B cell (primary cell): ENCODE data around the gene ZNF503. TPM values are rescaled to one million over a fixed set of nuclear protein-coding genes. Genes with fewer than 3 reads are reported as not detected.

ENCODE experiments used
- ATAC-seq: fragments of 200-7000 bp; cut with Tn5 transposase; one replicate; pipeline ENCODE4 v1.10.0; 2021; ENCODE audit warnings: low read depth, mild to moderate bottlenecking, moderate number of reproducible peaks, moderate library complexity
- CTCF ChIA-PET: fragments of 350-600 bp; sonication (Branson Sonifier 250); formaldehyde crosslinking; loops from one replicate; lab custom pipeline; 2021; ENCODE audit warnings: antibody characterized with exemption, inconsistent platforms; lab: Charles Lee
- POLR2A ChIA-PET: fragments of 350-600 bp; sonication (Branson Sonifier 250); formaldehyde crosslinking; loops from one replicate; lab custom pipeline; 2021; ENCODE audit warnings: antibody characterized with exemption; lab: Charles Lee
- DNase-seq: peaks from one replicate; pipeline ENCODE4 v3.0.0; 2013
- H2AFZ ChIP-seq: 2 replicates; pipeline ENCODE4 v1.6.1; 2012; ENCODE audit warnings: mild to moderate bottlenecking, low read depth, low read length; ENCODE audit not compliant: insufficient read depth, poor library complexity, severe bottlenecking
- H3K27ac ChIP-seq, 2 donors: 1 replicate in 1 of 2; 2 replicates in 1 of 2; pipeline ENCODE4 v1.5.1; 2012 to 2013; ENCODE audit warnings: low read length in 2 of 2, mild to moderate bottlenecking in 2 of 2, moderate library complexity in 1 of 2
- H3K27me3 ChIP-seq, 4 experiments: fragments of 200-600 bp in 1 of 4; sonication (generic) in 1 of 4; replicated peaks in 1 of 4; 1 replicate in 2 of 4; 2 replicates in 2 of 4; pipeline versions ENCODE4 v1.6.1 to v1.7.0; 2013 to 2016; ENCODE audit warnings: low read length in 3 of 4, mild to moderate bottlenecking in 2 of 4, mixed read lengths in 1 of 4, moderate library complexity in 1 of 4; ENCODE audit not compliant: insufficient read depth in 4 of 4, control insufficient read depth in 3 of 4; ENCODE audit errors: control extremely low read depth in 1 of 4
- H3K36me3 ChIP-seq, 2 experiments: replicated peaks in 1 of 2; 1 replicate in 1 of 2; 2 replicates in 1 of 2; pipeline versions ENCODE4 v1.6.1 to v1.7.1; 2013; ENCODE audit warnings: low read length in 1 of 2; ENCODE audit not compliant: insufficient read depth in 2 of 2, control insufficient read depth in 1 of 2; ENCODE audit errors: control extremely low read depth in 1 of 2, extremely low read depth in 1 of 2
- H3K4me1 ChIP-seq, 2 donors: fragments of 200-600 bp in 1 of 2; sonication (generic) in 1 of 2; 1 replicate in 1 of 2; 2 replicates in 1 of 2; pipeline versions ENCODE4 v1.5.1 to v1.6.1; 2013 to 2017; ENCODE audit warnings: low read length in 2 of 2; ENCODE audit not compliant: control insufficient read depth in 2 of 2, insufficient read depth in 2 of 2
- H3K4me2 ChIP-seq: replicated peaks from 2 replicates; pipeline ENCODE3; 2012; ENCODE audit warnings: mild to moderate bottlenecking, low read depth, low read length; ENCODE audit not compliant: poor library complexity, severe bottlenecking
- H3K4me3 ChIP-seq, 5 experiments: fragments of 200-600 bp in 1 of 5; sonication (generic) in 1 of 5; 1 replicate in 3 of 5; 2 replicates in 2 of 5; pipeline versions ENCODE4 v1.5.1 to v1.7.0; 2011 to 2016; ENCODE audit warnings: low read length in 4 of 5, mild to moderate bottlenecking in 4 of 5, low read depth in 2 of 5, control low read depth in 1 of 5, moderate library complexity in 1 of 5; ENCODE audit not compliant: insufficient read depth in 1 of 5; ENCODE audit errors: control extremely low read depth in 1 of 5, extremely low read depth in 1 of 5
- H3K79me2 ChIP-seq: fragments of 200-600 bp; sonication (generic); one replicate; pipeline ENCODE4 v1.6.0; 2016; ENCODE audit warnings: low read length; ENCODE audit not compliant: control insufficient read depth, insufficient read depth
- H3K9ac ChIP-seq: fragments of 200-600 bp; sonication (generic); 2 replicates; pipeline ENCODE4 v1.6.1; 2017; ENCODE audit warnings: mild to moderate bottlenecking, low read length, moderate library complexity
- H3K9me3 ChIP-seq, 3 donors: one replicate each; pipeline versions ENCODE4 v1.6.1 to v1.7.1; 2013; ENCODE audit warnings: low read length in 2 of 3; ENCODE audit not compliant: control insufficient read depth in 2 of 3, insufficient read depth in 1 of 3; ENCODE audit errors: control extremely low read depth in 1 of 3
- H4K20me1 ChIP-seq: 2 replicates; pipeline ENCODE4 v1.6.0; 2012; ENCODE audit warnings: mild to moderate bottlenecking, low read length; ENCODE audit not compliant: insufficient read depth, control insufficient read depth, poor library complexity, severe bottlenecking
- H3K27ac Mint-ChIP-seq: one replicate; pipeline ENCODE4 v1.8.0; 2021; ENCODE audit warnings: mixed read lengths
- H3K27me3 Mint-ChIP-seq: one replicate; pipeline ENCODE4 v1.8.0; 2021; ENCODE audit warnings: mixed read lengths
- H3K4me1 Mint-ChIP-seq: one replicate; pipeline ENCODE4 v1.8.0; 2021; ENCODE audit warnings: mixed read lengths
- H3K4me3 Mint-ChIP-seq: one replicate; pipeline ENCODE4 v1.8.0; 2021; ENCODE audit warnings: mixed read lengths
- H3K9me3 Mint-ChIP-seq: one replicate; pipeline ENCODE4 v1.8.0; 2022; ENCODE audit warnings: mixed read lengths; ENCODE audit not compliant: insufficient read depth
- EZH2 ChIP-seq: IDR thresholded peaks from 2 replicates; pipeline ENCODE4 v1.6.1; 2012; ENCODE audit warnings: borderline replicate concordance, low read depth, mild to moderate bottlenecking, moderate library complexity, low read length; ENCODE audit not compliant: insufficient read depth, poor library complexity, severe bottlenecking
- WGBS: methylation state at CpG from one replicate; pipeline ENCODE4 v1.1.5; 2013; ENCODE audit warnings: missing lambda C conversion rate; ENCODE audit not compliant: insufficient coverage; 5-methylcytosine and 5-hydroxymethylcytosine counted together
- intact Hi-C: fragments of 100-400 bp; cut with micrococcal nuclease; formaldehyde crosslinking; loops from one replicate; pipeline ENCODE4 v1.10.0; 2022
- polyA plus RNA-seq: library from polyadenylated mRNA; depleted of rRNA; stranded (reverse); fragments of >200 nt; gene quantifications from 2 replicates; pipeline ENCODE4 v1.2.3, GENCODE V29; 2012
- total RNA-seq, 2 donors: library from RNA; stranded (reverse); fragments of 120-200 nt in 1 of 2; gene quantifications; 1 replicate in 1 of 2; 2 replicates in 1 of 2; pipeline versions ENCODE4 v1.2.3 to v1.2.4, GENCODE V29; 2013 to 2022
- TF ChIP-seq, protein P1 (sequence below): fragments of 200-600 bp; IDR thresholded peaks from one replicate; pipeline ENCODE4 v1.8.0; 2022; ENCODE audit warnings: antibody characterized with exemption, mild to moderate bottlenecking

The ZNF503 gene
- total and polyA plus RNA-seq, 2 donors (not counting 1 experiment from before 2014, with no cell fraction given): 0.04 TPM; not detected in 1

DNA sequence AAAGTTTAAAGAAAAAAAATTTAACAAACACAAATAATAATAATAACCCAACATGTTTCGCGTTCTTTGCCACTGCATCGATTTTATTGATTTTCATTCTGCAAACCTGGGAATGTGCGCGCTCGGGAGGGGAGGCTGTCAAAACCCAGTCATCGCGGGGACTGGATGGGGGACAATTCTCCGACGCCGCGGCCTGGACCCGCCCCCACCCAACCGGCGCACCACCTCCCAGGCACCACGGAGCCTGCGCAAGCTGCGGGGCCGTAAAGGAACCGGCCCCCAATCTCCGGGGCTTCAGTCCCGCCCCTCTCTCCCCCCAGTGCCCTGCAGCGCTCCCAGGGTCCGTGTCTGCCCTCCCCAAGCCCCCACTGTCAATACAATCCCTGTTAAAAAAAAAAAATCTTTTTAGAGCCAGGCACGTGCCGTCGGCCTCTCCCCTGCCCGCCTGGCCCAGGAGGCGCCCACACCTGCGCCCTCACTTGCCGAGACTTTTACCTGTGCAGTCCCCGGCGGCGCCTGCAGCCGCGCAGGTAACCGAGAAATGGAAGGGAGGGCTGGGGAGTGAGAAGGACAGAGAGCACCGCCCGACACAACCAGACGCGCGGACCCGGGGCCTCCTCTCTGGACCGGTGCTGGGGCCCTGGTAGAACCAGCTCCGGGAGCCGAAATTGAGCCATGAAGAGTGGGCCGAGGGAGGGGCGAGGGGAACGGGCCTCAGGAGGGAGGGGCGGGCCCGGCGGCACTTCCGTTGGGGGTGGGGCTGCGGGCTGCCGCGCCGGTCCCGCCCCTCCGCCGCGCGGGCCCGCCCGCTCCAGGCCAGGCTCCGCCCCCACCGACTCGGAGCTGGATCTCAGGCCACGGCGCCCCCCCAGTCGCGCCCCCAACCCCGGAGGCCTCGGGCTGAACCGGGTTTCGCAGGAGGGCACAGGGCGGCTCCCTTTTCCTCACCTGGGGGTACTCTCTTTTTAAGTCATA is 7.6 kb upstream of the ZNF503 start:
- H3K4me1 Mint-ChIP-seq: peaks cover 25% of the 10 kb centered on the region
- POLR2A ChIA-PET: no interaction called here
- Histone ChIP-seq H3K36me3 (no peaks in the 10 kb centered on the region), H3K4me3 (peak overlapping the region; percentile 29 to 61 (median 41)), H3K79me2 (no peaks in the 10 kb centered on the region), H3K27me3 (peaks cover 0 to 70% (median 30%) of the 10 kb centered on the region in 4 experiments), H3K4me2 (peak overlapping the region; percentile 86), H3K4me1 (peaks cover 27 to 34% of the 10 kb centered on the region in 2 donors), H3K27ac (no peak overlapping the region), H3K9me3 (peaks cover 0 to 48% (median 1%) of the 10 kb centered on the region in 3 donors), H3K9ac (peak overlapping the region; percentile 58), H2AFZ (peak overlapping the region; percentile 65), H4K20me1 (no peaks in the 10 kb centered on the region)
- CTCF ChIA-PET: no interaction called here
- ATAC-seq: peak; percentile 54
- peak overlapping the region; percentile 83 for H3K4me3 Mint-ChIP-seq
- TF ChIP-seq, protein P1, sequence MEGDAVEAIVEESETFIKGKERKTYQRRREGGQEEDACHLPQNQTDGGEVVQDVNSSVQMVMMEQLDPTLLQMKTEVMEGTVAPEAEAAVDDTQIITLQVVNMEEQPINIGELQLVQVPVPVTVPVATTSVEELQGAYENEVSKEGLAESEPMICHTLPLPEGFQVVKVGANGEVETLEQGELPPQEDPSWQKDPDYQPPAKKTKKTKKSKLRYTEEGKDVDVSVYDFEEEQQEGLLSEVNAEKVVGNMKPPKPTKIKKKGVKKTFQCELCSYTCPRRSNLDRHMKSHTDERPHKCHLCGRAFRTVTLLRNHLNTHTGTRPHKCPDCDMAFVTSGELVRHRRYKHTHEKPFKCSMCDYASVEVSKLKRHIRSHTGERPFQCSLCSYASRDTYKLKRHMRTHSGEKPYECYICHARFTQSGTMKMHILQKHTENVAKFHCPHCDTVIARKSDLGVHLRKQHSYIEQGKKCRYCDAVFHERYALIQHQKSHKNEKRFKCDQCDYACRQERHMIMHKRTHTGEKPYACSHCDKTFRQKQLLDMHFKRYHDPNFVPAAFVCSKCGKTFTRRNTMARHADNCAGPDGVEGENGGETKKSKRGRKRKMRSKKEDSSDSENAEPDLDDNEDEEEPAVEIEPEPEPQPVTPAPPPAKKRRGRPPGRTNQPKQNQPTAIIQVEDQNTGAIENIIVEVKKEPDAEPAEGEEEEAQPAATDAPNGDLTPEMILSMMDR: no peak
- TF ChIP-seq EZH2: no peak
- H3K9me3 Mint-ChIP-seq: no peaks in the 10 kb centered on the region
- H3K27me3 Mint-ChIP-seq: peaks cover 68% of the 10 kb centered on the region
- no peak overlapping the region for H3K27ac Mint-ChIP-seq
- peak; percentile 33 for DNase-seq
- 3% methylated on average over 76 of the region's 76 CpGs for WGBS
- intact Hi-C loops: no loop called here

DNA sequence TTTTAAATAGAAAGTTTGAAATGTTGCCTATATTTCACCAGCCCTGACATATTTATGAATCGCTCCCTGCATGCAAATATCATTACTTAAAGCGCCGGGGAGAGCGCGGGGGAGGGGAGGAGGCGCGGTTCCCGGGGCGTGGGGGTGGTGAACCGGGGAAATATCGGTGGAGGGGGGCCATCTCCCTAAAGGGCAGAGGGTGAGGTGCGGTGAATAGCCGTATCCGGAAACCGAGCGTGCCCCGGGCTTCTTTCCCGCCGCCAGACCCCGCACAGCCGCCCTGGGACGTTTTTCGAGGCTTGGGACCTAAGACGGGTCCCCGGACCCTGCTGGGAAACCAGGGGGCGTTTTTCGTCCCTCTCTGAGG is 6.9 kb upstream of the ZNF503 start:
- no peak overlapping the region for H3K27ac Mint-ChIP-seq
- H3K79me2 ChIP-seq: no peaks in the 10 kb centered on the region
- TF ChIP-seq, protein P1: no peak
- TF ChIP-seq EZH2: no peak
- no peak overlapping the region for H3K27ac ChIP-seq
- peak overlapping the region; percentile 65 for H2AFZ ChIP-seq
- H3K9ac ChIP-seq: peak overlapping the region; percentile 15
- no peaks in the 10 kb centered on the region for H4K20me1 ChIP-seq
- DNase-seq (no peak), ATAC-seq (no peak)
- CTCF ChIA-PET: no interaction called here
- H3K4me3 ChIP-seq: peak overlapping the region in 3 of 5 experiments; percentile 11 to 61 (median 51)
- H3K4me3 Mint-ChIP-seq: peak overlapping the region; percentile 46
- H3K4me2 ChIP-seq: peak overlapping the region; percentile 86
- H3K9me3 ChIP-seq: peaks cover 0 to 53% (median 1%) of the 10 kb centered on the region in 3 donors
- peaks cover 0 to 76% (median 35%) of the 10 kb centered on the region in 4 experiments for H3K27me3 ChIP-seq
- peaks cover 29% of the 10 kb centered on the region for H3K4me1 Mint-ChIP-seq
- WGBS: 1% methylated on average over 20 of the region's 27 CpGs
- intact Hi-C loops: no loop called here
- peaks cover 34 to 41% of the 10 kb centered on the region in 2 donors for H3K4me1 ChIP-seq
- no peaks in the 10 kb centered on the region for H3K36me3 ChIP-seq
- peaks cover 66% of the 10 kb centered on the region for H3K27me3 Mint-ChIP-seq
- POLR2A ChIA-PET: no interaction called here
- H3K9me3 Mint-ChIP-seq: no peaks in the 10 kb centered on the region
